Karpas-422 (cell line): ENCODE measurements around the gene SLC22A4. TPM values are rescaled to one million over a fixed set of nuclear protein-coding genes. Genes with fewer than 3 reads are reported as not detected.

ENCODE experiments used
- DNase-seq: peaks from one replicate; pipeline ENCODE4 v3.0.0-alpha.2; 2015
- H2AFZ ChIP-seq: fragments of 200-600 bp; sonication (generic); 2 replicates; pipeline ENCODE4 v1.6.1; 2014; ENCODE audit warnings: antibody characterized with exemption, low read length, mixed read lengths
- H3K27ac ChIP-seq: fragments of 200-600 bp; sonication (generic); 2 replicates; pipeline ENCODE4 v1.5.1; 2014; ENCODE audit warnings: mild to moderate bottlenecking, low read length, moderate library complexity
- H3K27me3 ChIP-seq: fragments of 200-600 bp; sonication (generic); 2 replicates; pipeline ENCODE4 v1.6.1; 2014; ENCODE audit warnings: low read length, mixed read lengths
- H3K36me3 ChIP-seq: fragments of 200-600 bp; sonication (generic); 2 replicates; pipeline ENCODE4 v1.6.1; 2014; ENCODE audit warnings: low read length, mixed read lengths; ENCODE audit not compliant: insufficient read depth
- H3K4me1 ChIP-seq: fragments of 200-600 bp; sonication (generic); 2 replicates; pipeline ENCODE4 v1.6.1; 2014; ENCODE audit warnings: mild to moderate bottlenecking, low read length, mixed read lengths
- H3K4me2 ChIP-seq: fragments of 200-600 bp; sonication (generic); 2 replicates; pipeline ENCODE4 v1.6.1; 2014; ENCODE audit warnings: low read length, low read depth, mild to moderate bottlenecking; ENCODE audit not compliant: poor library complexity, severe bottlenecking
- H3K4me3 ChIP-seq: fragments of 200-600 bp; sonication (generic); 2 replicates; pipeline ENCODE4 v1.5.1; 2014; ENCODE audit warnings: mild to moderate bottlenecking, antibody characterized with exemption, low read length, mixed read lengths
- H3K79me2 ChIP-seq: fragments of 200-600 bp; sonication (generic); 2 replicates; pipeline ENCODE4 v1.6.1; 2014; ENCODE audit warnings: mild to moderate bottlenecking, low read length, mixed read lengths
- H3K9ac ChIP-seq: fragments of 200-600 bp; sonication (generic); 2 replicates; pipeline ENCODE4 v1.6.0; 2014; ENCODE audit warnings: low read length
- H3K9me2 ChIP-seq: fragments of 200-600 bp; sonication (generic), shearing (Covaris generic); replicated peaks from 2 replicates; pipeline ENCODE4 v1.6.0; 2014; ENCODE audit warnings: mild to moderate bottlenecking, low read length, moderate library complexity; ENCODE audit not compliant: insufficient read depth
- H3K9me3 ChIP-seq: fragments of 300-700, 200-600 bp; sonication (generic); 2 replicates; pipeline ENCODE4 v1.6.1; 2014; ENCODE audit warnings: low read length, mixed read lengths
- H4K20me1 ChIP-seq: fragments of 200-600 bp; sonication (generic); 2 replicates; pipeline ENCODE4 v1.6.1; 2014; ENCODE audit warnings: mild to moderate bottlenecking, antibody characterized with exemption, low read length, low read depth; ENCODE audit not compliant: insufficient read depth
- total RNA-seq: library from RNA; depleted of rRNA; stranded (reverse); fragments of >200 nt; shearing (Covaris generic); gene quantifications from 2 replicates; pipeline ENCODE4 v1.2.3, GENCODE V29; 2014; ENCODE audit warnings: low replicate concordance

SLC22A4 gene
- total RNA-seq, 1 experiment from 2014 or later = 0.52 TPM

DNA sequence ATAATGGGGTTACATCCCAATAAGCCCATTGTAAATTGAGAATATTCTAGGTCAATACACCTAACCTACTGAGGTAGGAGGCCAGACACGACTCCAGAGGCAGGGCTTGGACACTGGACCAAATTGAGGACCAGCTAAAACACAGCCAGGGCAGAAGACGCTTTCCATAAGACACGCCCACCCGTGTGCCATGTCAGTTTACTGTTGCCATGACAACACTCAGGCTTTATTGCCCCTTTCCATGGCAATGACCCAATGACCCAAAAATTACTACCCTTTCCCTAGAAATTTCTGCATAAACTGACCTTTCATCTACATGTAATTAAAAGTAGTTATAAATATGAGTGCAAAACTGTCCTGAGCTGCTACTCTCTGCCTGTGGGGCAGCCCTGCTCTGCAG is 31.5 kb downstream of the SLC22A4 start:
- no peak overlapping the region for H3K4me3 ChIP-seq
- no peaks in the 10 kb centered on the region for H4K20me1 ChIP-seq
- no peak overlapping the region for H2AFZ ChIP-seq
- no peak overlapping the region for H3K9ac ChIP-seq
- no peaks in the 10 kb centered on the region for H3K9me2 ChIP-seq
- no peaks in the 10 kb centered on the region for H3K36me3 ChIP-seq
- H3K27me3 ChIP-seq = no peaks in the 10 kb centered on the region
- no peak for DNase-seq
- no peak overlapping the region for H3K4me2 ChIP-seq
- H3K4me1 ChIP-seq = no peaks in the 10 kb centered on the region
- H3K9me3 ChIP-seq = no peaks in the 10 kb centered on the region
- H3K27ac ChIP-seq = no peak overlapping the region
- H3K79me2 ChIP-seq = no peaks in the 10 kb centered on the region

DNA sequence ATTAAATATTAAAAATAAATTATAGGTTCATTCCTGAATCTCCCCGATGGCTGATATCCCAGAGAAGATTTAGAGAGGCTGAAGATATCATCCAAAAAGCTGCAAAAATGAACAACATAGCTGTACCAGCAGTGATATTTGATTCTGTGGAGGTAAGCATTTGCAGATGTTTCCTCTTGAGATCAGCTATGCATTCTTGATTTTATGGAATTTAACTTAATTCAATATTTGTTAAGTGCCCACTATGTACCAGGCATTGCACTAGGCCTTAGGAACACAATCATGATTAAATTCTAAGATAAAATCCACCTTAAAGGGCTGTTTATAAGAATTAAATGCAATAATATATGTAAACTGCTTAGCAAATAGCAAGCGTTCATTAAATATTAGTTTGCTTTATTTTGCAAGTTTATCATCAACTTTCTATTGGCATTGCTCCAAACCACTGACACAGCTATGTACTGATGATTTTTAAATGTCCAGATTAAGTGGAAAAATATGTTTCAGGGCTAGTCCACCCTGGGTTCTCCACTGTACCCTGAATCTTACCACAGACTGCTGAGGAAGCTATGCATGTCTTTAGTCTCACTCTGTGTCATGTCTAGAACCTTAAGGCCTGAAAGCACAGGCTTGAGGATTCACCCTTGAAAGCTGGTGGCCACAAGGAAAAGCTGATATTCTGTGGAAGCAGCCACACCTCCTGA is 33.2 kb downstream of the SLC22A4 start:
- Histone ChIP-seq H3K9me3 (no peaks in the 10 kb centered on the region), H3K79me2 (no peaks in the 10 kb centered on the region), H3K4me3 (no peak overlapping the region), H3K4me1 (no peaks in the 10 kb centered on the region), H3K36me3 (no peaks in the 10 kb centered on the region), H2AFZ (no peak overlapping the region), H3K27me3 (no peaks in the 10 kb centered on the region), H3K9me2 (no peaks in the 10 kb centered on the region), H3K9ac (no peak overlapping the region), H3K27ac (no peak overlapping the region), H3K4me2 (no peak overlapping the region), H4K20me1 (no peaks in the 10 kb centered on the region)
- DNase-seq = no peak

DNA sequence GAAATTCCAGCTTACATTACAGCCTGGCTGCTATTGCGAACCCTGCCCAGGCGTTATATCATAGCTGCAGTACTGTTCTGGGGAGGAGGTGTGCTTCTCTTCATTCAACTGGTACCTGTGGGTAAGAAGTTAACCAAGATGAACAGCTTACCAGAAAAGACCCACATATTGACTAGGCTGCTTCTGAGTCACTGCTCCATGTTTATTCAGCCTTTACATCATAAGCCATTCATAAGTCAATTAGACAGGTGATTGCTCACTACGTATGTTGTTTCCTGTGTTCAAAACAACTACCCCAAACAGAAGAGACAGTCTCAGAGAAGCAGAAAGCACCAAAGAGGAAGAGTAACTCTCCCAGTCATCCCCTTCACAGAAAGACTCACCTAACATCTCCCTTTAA is 40.6 kb downstream of the SLC22A4 start:
- no peak overlapping the region for H3K27ac ChIP-seq
- no peaks in the 10 kb centered on the region for H3K9me3 ChIP-seq
- no peak for DNase-seq
- no peaks in the 10 kb centered on the region for H3K9me2 ChIP-seq
- no peak overlapping the region for H3K4me3 ChIP-seq
- H3K79me2 ChIP-seq = no peaks in the 10 kb centered on the region
- no peak overlapping the region for H2AFZ ChIP-seq
- no peaks in the 10 kb centered on the region for H3K36me3 ChIP-seq
- no peak overlapping the region for H3K4me2 ChIP-seq
- no peaks in the 10 kb centered on the region for H4K20me1 ChIP-seq
- H3K9ac ChIP-seq = no peak overlapping the region
- no peaks in the 10 kb centered on the region for H3K27me3 ChIP-seq
- no peaks in the 10 kb centered on the region for H3K4me1 ChIP-seq

DNA sequence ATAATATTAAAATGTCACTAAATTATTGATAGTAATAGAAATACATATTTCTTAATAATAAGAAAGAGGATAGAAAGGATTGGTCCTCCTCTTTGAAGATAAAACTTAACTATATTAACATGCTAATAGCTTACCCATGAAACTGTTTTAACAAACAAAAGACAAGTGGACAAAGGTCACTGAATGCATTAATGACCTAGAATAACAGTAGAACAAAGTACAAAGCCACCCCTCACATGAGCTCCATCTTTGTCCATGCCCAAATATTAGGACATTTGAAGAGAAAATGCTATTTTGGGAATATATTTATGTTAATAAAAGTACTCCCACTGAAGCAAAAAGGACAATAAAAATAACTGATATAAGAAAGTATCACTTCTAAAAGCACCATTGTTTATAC is 41.2 kb downstream of the SLC22A4 start:
- Histone ChIP-seq H3K79me2 (no peaks in the 10 kb centered on the region), H3K27ac (no peak overlapping the region), H3K9me3 (no peaks in the 10 kb centered on the region), H3K4me3 (no peak overlapping the region), H2AFZ (no peak overlapping the region), H4K20me1 (no peaks in the 10 kb centered on the region), H3K27me3 (no peaks in the 10 kb centered on the region), H3K4me2 (no peak overlapping the region), H3K4me1 (no peaks in the 10 kb centered on the region), H3K9me2 (no peaks in the 10 kb centered on the region), H3K36me3 (no peaks in the 10 kb centered on the region), H3K9ac (no peak overlapping the region)
- DNase-seq = no peak

DNA sequence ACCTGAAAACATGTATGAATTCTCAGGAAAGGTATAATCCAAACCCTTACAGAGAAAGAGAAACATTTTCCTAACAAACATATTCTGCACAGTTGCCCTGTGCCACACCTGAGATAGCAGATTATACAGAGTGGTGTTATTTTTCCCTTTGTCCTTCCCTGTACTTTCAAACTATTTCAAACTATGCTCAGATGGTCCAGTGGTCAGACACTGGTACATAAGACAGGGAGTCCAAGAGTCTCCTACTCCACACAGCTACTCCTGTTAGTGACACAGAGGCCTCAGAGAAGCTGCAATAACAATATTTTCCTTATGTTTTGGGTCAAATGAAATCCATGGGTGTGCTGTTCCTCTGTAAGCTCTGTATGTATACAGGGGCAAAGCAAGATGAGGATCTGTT is 45.3 kb downstream of the SLC22A4 start:
- Histone ChIP-seq H3K4me2 (no peak overlapping the region), H3K36me3 (no peaks in the 10 kb centered on the region), H3K79me2 (no peaks in the 10 kb centered on the region), H4K20me1 (no peaks in the 10 kb centered on the region), H3K4me1 (no peaks in the 10 kb centered on the region), H3K9me3 (no peaks in the 10 kb centered on the region), H3K4me3 (no peak overlapping the region), H3K27ac (no peak overlapping the region), H2AFZ (no peak overlapping the region), H3K9me2 (no peaks in the 10 kb centered on the region), H3K9ac (no peak overlapping the region), H3K27me3 (no peaks in the 10 kb centered on the region)
- DNase-seq = no peak

DNA sequence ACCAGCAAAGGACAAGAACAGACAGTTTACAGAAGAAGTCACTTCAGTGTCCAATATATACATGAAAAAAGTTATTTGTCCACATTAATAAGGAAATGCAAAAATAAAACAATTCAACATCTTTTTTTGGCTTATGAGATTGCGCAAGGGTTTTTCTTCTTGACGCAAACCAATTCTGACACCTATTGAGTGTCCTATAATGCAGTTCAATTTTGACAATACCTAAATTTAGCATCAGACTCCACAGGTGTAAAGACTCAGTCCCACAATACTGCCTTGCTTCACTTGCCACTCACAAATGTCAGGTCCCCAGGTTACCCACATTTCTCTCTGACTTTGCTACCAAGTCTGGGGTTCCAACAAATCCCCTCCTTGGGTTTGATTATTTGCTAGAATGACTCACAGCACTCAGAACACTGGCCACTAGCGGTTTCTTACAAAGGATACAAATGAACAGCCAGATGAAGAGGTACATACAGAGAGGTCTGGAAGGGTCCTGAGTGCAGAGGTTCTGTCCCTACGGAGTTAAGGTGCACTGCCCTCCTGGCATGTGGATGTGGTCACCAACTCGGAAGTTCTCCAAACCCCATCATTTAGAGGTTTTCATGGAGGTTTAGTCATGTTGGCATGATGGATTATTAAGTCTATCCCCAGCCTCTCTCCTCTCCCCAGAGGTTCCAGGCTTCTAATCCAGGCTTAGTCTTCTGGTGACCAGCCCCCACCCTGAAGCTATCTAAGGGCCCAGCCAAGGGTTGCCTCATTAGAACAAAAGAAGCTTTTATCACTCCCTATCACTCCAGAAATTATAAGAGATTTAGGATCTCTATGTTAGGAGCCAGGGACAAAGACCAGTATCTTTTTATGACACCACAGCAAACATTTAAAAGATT is 48.3 kb downstream of the SLC22A4 start:
- no peak for DNase-seq
- Histone ChIP-seq H3K79me2 (no peaks in the 10 kb centered on the region), H3K4me2 (no peak overlapping the region)

DNA sequence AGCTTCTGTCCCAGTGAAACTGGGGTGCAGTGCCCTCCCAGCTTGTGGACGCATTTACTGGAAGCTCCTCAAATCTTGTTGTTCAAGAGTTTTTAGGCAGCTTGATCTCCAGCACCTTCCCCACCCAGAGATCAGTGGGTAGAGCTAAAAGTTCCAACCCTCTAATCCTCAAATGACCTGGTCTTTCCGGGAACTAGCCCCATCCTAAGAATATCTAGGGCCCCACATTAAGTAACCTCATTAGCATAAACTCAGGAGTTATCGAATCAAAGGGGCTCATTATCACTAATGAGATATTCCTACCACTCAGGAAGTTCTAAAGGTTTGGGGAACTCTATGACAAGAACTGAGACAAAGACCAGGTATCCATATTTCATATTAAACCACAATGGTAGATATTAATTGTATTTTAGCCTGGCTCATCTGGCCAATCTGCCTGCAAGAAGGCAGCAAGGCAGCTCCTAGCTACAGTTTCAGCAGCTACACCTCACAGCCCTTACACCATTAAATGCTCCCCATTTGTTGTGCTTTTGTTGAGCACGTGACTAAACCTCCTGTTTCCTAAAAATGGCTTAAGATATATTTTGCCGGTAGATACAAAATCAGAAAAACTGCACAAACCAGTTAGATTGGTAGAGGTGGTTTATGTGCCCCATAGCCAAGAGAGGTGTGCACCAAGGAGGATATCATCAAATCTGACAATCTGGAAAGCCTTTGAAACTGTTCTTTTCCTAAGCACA is 50.8 kb downstream of the SLC22A4 start:
- Histone ChIP-seq H4K20me1 (no peaks in the 10 kb centered on the region), H3K9me2 (no peaks in the 10 kb centered on the region), H3K4me2 (no peak overlapping the region), H3K4me1 (no peaks in the 10 kb centered on the region), H3K36me3 (no peaks in the 10 kb centered on the region), H3K79me2 (no peaks in the 10 kb centered on the region), H3K9me3 (no peaks in the 10 kb centered on the region), H3K9ac (no peak overlapping the region), H2AFZ (no peak overlapping the region), H3K27ac (no peak overlapping the region), H3K27me3 (no peaks in the 10 kb centered on the region), H3K4me3 (no peak overlapping the region)
- DNase-seq = no peak

More for the DNA sequence above, 48.3 kb downstream of the SLC22A4 start:
- no peaks in the 10 kb centered on the region for H4K20me1 ChIP-seq
- H3K9me2 ChIP-seq = no peaks in the 10 kb centered on the region
- H3K27me3 ChIP-seq = no peaks in the 10 kb centered on the region
- H3K9ac ChIP-seq = no peak overlapping the region
- H2AFZ ChIP-seq = no peak overlapping the region
- H3K36me3 ChIP-seq = no peaks in the 10 kb centered on the region
- H3K4me3 ChIP-seq = no peak overlapping the region
- H3K9me3 ChIP-seq = no peaks in the 10 kb centered on the region
- no peak overlapping the region for H3K27ac ChIP-seq
- no peaks in the 10 kb centered on the region for H3K4me1 ChIP-seq

DNA sequence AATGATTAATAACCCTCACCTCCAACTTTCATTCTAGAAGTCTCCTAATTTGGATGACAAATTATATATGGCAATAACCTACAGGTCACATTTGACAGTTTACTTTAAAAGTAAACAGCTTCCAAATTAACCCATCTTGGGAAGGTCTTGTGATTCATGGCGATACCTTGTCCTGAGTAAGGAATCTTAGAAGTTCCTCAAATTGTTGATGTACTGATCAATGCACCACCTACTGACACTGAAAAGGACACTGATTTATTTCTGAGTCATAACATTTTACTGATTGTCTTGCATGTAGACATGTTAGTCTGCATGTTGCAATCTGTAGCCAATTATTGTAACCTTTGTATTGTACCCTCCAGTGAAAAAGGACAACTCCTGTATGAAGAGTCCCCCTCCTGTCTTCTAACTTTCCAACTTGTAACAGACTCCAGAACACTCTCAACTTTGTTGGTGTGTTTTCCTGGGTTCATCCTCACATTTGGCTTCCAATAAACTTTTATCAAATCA is 59.3 kb downstream of the SLC22A4 start:
- Histone ChIP-seq H3K9me2 (no peaks in the 10 kb centered on the region), H3K4me3 (no peak overlapping the region), H3K27ac (no peak overlapping the region), H4K20me1 (no peaks in the 10 kb centered on the region), H3K36me3 (no peaks in the 10 kb centered on the region), H3K4me1 (peaks cover 6% of the 10 kb centered on the region; the same call in 1 of the 2 replicates), H3K27me3 (no peaks in the 10 kb centered on the region), H3K9ac (no peak overlapping the region), H3K9me3 (no peaks in the 10 kb centered on the region), H2AFZ (no peak overlapping the region), H3K79me2 (no peaks in the 10 kb centered on the region), H3K4me2 (no peak overlapping the region)
- DNase-seq = no peak
